ENCODE data around the gene GPR160. TPM values are rescaled to one million over a fixed set of nuclear protein-coding genes. Genes with fewer than 3 reads are reported as not detected.
A peak's percentile ranks its signal among the peaks of the same experiment; 100 is the strongest.

The GPR160 gene
- total RNA-seq, 2 experiments from 2014 or later = 90.5 to 117 TPM

- TF ChIP-seq EZH2phosphoT487 (IDR thresholded peaks at IDR 0.05; ENCODE audit: borderline replicate concordance, low read depth, low read length) = no peak
- peak; percentile 77 for TF ChIP-seq CTCF (conservative IDR thresholded peaks at IDR 0.05; ENCODE audit: low read length)
- CTCF ChIA-PET (ENCODE audit: unreplicated experiment) = interaction anchor here (1.1 to 1.8 kb wide), 2 partner anchors 14 to 21 kb away, joined by 3 to 6 read pairs; no protein-coding TSS in a partner anchor
- peak overlapping the region; percentile 63 for H3K27ac ChIP-seq (ENCODE audit: low read depth, low read length, poor library complexity, severe bottlenecking)
- no peaks in the 10 kb centered on the region for H3K9me3 ChIP-seq (ENCODE audit: low read length)
- H3K4me2 ChIP-seq (ENCODE audit: low read length) = peak overlapping the region; percentile 19; the same call in 1 of the 2 replicates
- peak; percentile 51 for DNase-seq (ENCODE audit: low spot score)
- H3K4me1 ChIP-seq (ENCODE audit: insufficient read depth, low read length, poor library complexity, severe bottlenecking) = peaks cover 59% of the 10 kb centered on the region
- no peak overlapping the region for H2AFZ ChIP-seq (ENCODE audit: low read length)
- peaks cover 72% of the 10 kb centered on the region for H3K36me3 ChIP-seq (ENCODE audit: insufficient read depth, low read length)
- no peaks in the 10 kb centered on the region for H3K9me2 ChIP-seq (ENCODE audit: insufficient read depth, low read length)
- H3K79me2 ChIP-seq (ENCODE audit: insufficient read depth, low read depth, low read length) = peaks cover 16% of the 10 kb centered on the region; the same call in 1 of the 2 replicates
- POLR2A ChIA-PET = interaction anchor here (0.6 to 3.9 kb wide), 12 partner anchors 10 to 146 kb away, joined by 3 to 26 read pairs (median 4); no protein-coding TSS in a partner anchor
- no peaks in the 10 kb centered on the region for H4K20me1 ChIP-seq (ENCODE audit: insufficient read depth, low read length)
- no TSS peak for BruUV-seq (replicated peaks)
- intact Hi-C loops (cut with micrococcal nuclease; ENCODE audit: unreplicated experiment) = no loop called here
- no peak overlapping the region for H3K4me3 ChIP-seq (ENCODE audit: low read depth, low read length, poor library complexity, severe bottlenecking)
These were observed 41.0 kb downstream of the GPR160 start for GRCh38 chr3:170078620-170079281.

- Histone ChIP-seq H3K4me1 (ENCODE audit: insufficient read depth, low read length, poor library complexity, severe bottlenecking) (peaks cover 68% of the 10 kb centered on the region), H3K9me3 (ENCODE audit: low read length) (no peaks in the 10 kb centered on the region), H3K36me3 (ENCODE audit: insufficient read depth, low read length) (peaks cover 73% of the 10 kb centered on the region), H3K9me2 (ENCODE audit: insufficient read depth, low read length) (no peaks in the 10 kb centered on the region), H2AFZ (ENCODE audit: low read length) (no peak overlapping the region), H4K20me1 (ENCODE audit: insufficient read depth, low read length) (no peaks in the 10 kb centered on the region), H3K4me3 (ENCODE audit: low read depth, low read length, poor library complexity, severe bottlenecking) (no peak overlapping the region), H3K27ac (ENCODE audit: low read depth, low read length, poor library complexity, severe bottlenecking) (peak overlapping the region; percentile 63), H3K4me2 (ENCODE audit: low read length) (no peak overlapping the region), H3K79me2 (ENCODE audit: insufficient read depth, low read depth, low read length) (peaks cover 16% of the 10 kb centered on the region; the same call in 1 of the 2 replicates)
- no TSS peak for BruUV-seq (replicated peaks)
- ChIA-PET POLR2A (interaction anchor here (0.6 to 3.9 kb wide), 12 partner anchors 10 to 316 kb away, joined by 3 to 26 read pairs (median 4); no protein-coding TSS in a partner anchor), CTCF (ENCODE audit: unreplicated experiment) (interaction anchor here (1.1 to 1.8 kb wide), 2 partner anchors 15 to 22 kb away, joined by 3 to 6 read pairs; no protein-coding TSS in a partner anchor)
- no peak for DNase-seq (ENCODE audit: low spot score)
- TF ChIP-seq EZH2phosphoT487 (IDR thresholded peaks at IDR 0.05; ENCODE audit: borderline replicate concordance, low read depth, low read length) = no peak
- TF ChIP-seq CTCF (conservative IDR thresholded peaks at IDR 0.05; ENCODE audit: low read length) = no peak
- intact Hi-C loops (cut with micrococcal nuclease; ENCODE audit: unreplicated experiment) = no loop called here
These were observed 41.9 kb downstream of the GPR160 start for GRCh38 chr3:170079536-170080165.
